Bronchial epithelial cell (primary cell): ENCODE results near the gene SLC2A9. TPM values are rescaled to one million over a fixed set of nuclear protein-coding genes. Genes with fewer than 3 reads are reported as not detected.

Source experiments
- DNase-seq: peaks from one replicate; pipeline ENCODE4 v3.0.0-alpha.2; 2010; ENCODE audit warnings: low read depth
- FAIRE-seq: peaks from 2 replicates; lab custom pipeline; 2011; peaks lifted over from hg19 to GRCh38; lab: Jason Lieb, UNC
- H3K27me3 ChIP-seq: 2 replicates; pipeline ENCODE4 v1.5.1; 2011; ENCODE audit warnings: low read length; ENCODE audit not compliant: control insufficient read depth, insufficient read depth
- H3K36me3 ChIP-seq: 2 replicates; pipeline ENCODE4 v1.5.1; 2011; ENCODE audit warnings: low read length; ENCODE audit not compliant: control insufficient read depth, insufficient read depth
- H3K4me3 ChIP-seq: 2 replicates; pipeline ENCODE4 v1.5.1; 2011; ENCODE audit warnings: mild to moderate bottlenecking, low read depth, low read length, control low read depth
- CTCF ChIP-seq: IDR thresholded peaks from 2 replicates; pipeline ENCODE4 v1.5.1; 2011; ENCODE audit warnings: mild to moderate bottlenecking, moderate library complexity, low read length, control low read depth, inconsistent platforms; ENCODE audit not compliant: insufficient read depth, severe bottlenecking
- total RNA-seq: library from RNA; depleted of rRNA; stranded (reverse); fragments of >200 nt; gene quantifications from 2 replicates; pipeline ENCODE4 v1.2.1, GENCODE V29; 2014

Gene SLC2A9
- total RNA-seq, 1 donor from 2014 or later = 29.7 TPM

DNA sequence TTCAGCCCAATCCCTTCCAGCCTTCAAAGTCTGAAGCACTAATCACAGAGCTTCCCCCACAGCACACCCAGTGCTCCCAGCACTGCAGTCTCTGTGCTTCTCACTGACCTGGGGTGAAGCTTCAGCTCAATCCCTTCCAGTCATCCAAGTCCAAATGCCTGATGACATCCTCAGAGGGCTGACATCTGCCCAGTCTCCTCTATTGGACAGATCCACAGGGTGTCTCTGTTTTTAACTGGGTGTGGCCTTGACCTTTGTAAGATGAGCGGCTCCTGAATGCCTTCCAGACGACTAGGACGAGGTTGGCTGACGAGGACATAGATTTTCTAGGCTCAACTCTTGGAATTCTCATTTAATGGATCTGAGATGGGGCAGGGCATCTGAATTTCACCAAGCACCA, 7.6 kb upstream of the SLC2A9 start:
- no peaks in the 10 kb centered on the region for H3K27me3 ChIP-seq
- DNase-seq (no peak), FAIRE-seq (no peak)
- no peak overlapping the region for H3K4me3 ChIP-seq
- H3K36me3 ChIP-seq = no peaks in the 10 kb centered on the region
- TF ChIP-seq CTCF = no peak

- FAIRE-seq = no peak
- TF ChIP-seq CTCF = no peak
- no peaks in the 10 kb centered on the region for H3K36me3 ChIP-seq
Measured at GRCh38 chr4:10026485-10026884, 5.2 kb upstream of the SLC2A9 start.

DNA sequence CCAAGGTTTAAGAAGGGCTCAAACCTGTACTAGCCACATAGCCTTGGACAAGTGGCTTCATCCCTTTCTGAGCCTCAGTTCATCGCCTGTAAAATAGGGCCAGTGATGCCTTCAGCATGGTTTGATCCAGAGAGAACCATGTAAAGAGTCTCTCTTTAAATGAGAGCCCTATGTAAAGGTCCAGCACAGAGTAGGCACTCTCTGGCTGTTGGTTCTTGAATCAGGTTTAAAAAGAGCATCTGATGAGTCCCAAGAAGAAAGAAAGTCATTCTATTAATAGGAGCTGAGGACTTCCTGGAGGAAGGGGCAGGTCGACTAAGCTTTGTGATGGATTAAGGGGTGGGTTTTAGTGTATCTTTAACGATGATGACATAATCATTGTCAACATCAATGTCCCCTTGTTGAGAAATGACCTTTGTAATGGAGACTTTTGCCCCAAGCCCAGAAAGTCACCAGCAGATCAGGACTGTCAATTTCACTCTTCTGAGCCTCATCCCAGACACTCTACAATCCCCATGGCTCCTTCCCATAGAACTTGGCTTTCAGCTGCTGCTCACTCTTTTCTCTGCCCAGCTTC, 4.0 kb upstream of the SLC2A9 start:
- no peak for TF ChIP-seq CTCF
- Histone ChIP-seq H3K27me3 (no peaks in the 10 kb centered on the region), H3K4me3 (no peak overlapping the region), H3K36me3 (no peaks in the 10 kb centered on the region)
- DNase-seq (no peak), FAIRE-seq (no peak)

More at GRCh38 chr4:10026485-10026884, 5.2 kb upstream of the SLC2A9 start:
- Histone ChIP-seq H3K4me3 (no peak overlapping the region), H3K27me3 (no peaks in the 10 kb centered on the region)
- DNase-seq = peak; percentile 46

DNA sequence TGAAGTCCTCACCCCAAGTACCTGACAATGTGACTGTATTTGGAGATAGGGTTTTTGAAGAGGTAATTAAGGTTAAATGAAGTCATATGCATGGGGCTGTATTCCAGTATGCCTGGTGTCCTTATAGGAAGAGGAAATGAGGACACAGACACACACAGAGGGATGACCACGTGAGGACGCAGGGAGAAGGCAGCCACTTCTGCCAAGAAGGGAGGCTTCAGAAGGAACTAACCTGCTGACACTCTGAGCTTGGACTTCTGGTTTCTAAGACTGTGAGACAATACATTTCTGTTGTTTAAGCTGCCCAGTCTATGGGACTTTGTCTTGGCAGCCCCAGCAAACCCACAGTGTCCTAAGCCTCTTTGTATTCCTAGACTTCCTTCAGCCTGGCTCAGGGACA, 3.0 kb upstream of the SLC2A9 start:
- Histone ChIP-seq H3K36me3 (no peaks in the 10 kb centered on the region), H3K27me3 (no peaks in the 10 kb centered on the region), H3K4me3 (no peak overlapping the region)
- FAIRE-seq = peak; percentile 62
- no peak for DNase-seq
- no peak for TF ChIP-seq CTCF

GRCh38 chr4:10023806-10024205, 2.5 kb upstream of the SLC2A9 start:
- H3K36me3 ChIP-seq = no peaks in the 10 kb centered on the region
- FAIRE-seq = no peak

More at GRCh38 chr4:10023806-10024205, 2.5 kb upstream of the SLC2A9 start:
- no peak overlapping the region for H3K4me3 ChIP-seq
- H3K27me3 ChIP-seq = no peaks in the 10 kb centered on the region
- TF ChIP-seq CTCF = no peak
- peak; percentile 72 for DNase-seq
